Hepatocyte (in vitro differentiated cells): ENCODE results near the gene RNF32.

ENCODE experiments used
- EZH2phosphoT487 ChIP-seq: fragments of 200-600 bp; sonication (generic); IDR thresholded peaks from one replicate; pipeline ENCODE4 v1.6.1; 2018; ENCODE audit warnings: antibody characterized with exemption, mild to moderate bottlenecking, low read depth, moderate library complexity; ENCODE audit not compliant: unreplicated experiment, severe bottlenecking
- TF ChIP-seq, protein P1 (sequence below): fragments of 200-600 bp; sonication (generic); IDR thresholded peaks from 2 replicates; pipeline ENCODE4 v1.5.1; 2016; ENCODE audit warnings: antibody characterized with exemption, mild to moderate bottlenecking; ENCODE audit not compliant: poor library complexity

DNA sequence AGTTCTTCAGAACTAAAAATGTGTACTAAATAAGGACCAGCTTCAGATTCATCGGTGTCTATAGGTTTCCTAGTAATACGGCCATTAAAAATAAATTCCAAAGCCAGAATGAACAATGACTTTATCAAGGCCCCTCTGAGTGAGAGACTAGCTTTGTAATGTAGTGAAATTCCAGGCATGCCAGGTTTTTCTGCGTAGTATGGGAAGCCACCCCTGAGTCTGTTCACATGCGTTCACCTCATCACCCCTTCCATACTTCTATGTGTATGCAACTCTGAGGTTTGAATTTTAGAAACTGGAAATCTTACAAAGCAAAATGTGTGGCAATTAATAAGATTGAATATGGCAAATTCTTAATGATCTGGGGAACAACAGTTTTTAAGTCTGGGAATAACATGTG, 24.5 kb downstream of the RNF32 start:
- TF ChIP-seq, protein P1, sequence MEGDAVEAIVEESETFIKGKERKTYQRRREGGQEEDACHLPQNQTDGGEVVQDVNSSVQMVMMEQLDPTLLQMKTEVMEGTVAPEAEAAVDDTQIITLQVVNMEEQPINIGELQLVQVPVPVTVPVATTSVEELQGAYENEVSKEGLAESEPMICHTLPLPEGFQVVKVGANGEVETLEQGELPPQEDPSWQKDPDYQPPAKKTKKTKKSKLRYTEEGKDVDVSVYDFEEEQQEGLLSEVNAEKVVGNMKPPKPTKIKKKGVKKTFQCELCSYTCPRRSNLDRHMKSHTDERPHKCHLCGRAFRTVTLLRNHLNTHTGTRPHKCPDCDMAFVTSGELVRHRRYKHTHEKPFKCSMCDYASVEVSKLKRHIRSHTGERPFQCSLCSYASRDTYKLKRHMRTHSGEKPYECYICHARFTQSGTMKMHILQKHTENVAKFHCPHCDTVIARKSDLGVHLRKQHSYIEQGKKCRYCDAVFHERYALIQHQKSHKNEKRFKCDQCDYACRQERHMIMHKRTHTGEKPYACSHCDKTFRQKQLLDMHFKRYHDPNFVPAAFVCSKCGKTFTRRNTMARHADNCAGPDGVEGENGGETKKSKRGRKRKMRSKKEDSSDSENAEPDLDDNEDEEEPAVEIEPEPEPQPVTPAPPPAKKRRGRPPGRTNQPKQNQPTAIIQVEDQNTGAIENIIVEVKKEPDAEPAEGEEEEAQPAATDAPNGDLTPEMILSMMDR: no peak
- no peak for TF ChIP-seq EZH2phosphoT487
